ENCODE results near the gene CYP2F1. TPM values are rescaled to one million over a fixed set of nuclear protein-coding genes. Genes with fewer than 3 reads are reported as not detected.

Gene CYP2F1
- total RNA-seq, 1 experiment from 2014 or later = not detected

DNA sequence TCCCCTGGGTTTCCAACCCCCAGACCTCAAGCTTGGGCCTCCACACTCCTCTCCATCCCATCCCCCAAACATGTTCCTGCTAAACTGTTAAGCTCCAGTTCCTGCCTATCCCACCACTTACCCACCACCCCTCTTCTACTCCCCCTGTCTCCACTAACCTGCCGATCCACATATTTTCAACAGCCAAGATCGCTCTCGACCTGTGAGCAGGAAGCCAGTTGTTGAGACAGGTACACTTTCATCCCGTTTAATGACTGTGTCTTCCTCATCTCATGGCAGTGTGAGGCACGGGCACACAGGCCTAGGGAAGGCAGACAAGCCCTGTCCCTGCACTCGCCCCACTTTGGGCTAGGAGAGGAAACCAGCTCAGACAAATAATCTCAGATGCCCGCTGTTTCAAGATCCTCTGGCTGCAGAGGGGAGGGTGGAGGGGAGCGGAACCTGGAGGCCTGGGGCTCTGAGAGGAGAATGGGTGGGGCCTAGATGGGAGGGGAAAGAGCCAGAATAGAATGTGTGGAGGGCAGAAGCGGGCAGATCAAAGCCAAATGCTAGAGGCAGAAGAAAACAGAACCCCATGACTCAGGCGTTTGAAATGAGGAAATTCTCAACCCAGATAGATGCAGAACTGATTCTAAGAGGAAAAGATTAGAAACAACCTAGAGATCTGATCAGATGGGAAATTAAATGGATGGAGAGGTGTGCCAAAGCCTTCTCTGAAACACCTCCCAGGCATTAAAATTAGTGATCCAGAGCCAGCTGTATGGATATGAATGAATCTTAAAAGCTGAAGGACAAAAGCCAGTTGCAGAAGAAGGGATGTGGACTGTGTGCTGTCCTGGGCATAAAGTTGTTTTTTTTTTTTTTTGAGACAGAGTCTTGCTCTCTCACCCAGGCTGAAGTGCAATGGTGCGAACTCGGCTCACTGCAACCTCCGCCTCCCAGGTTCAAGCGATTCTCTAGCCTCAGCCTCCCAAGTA, 61.9 kb downstream of the CYP2F1 start:
- DNase-seq (ENCODE audit: low read depth) = peak; percentile 93

Other genes starting within 250 kb of the CYP2F1 start
- not detected in 2 replicates for gene CYP2A7, start 232.2 kb upstream of the CYP2F1 start, total RNA-seq (2014; rRNA removed; shearing (Covaris generic))
- not detected in 2 replicates for gene CYP2B6, start 123.2 kb upstream of the CYP2F1 start, total RNA-seq (2014; rRNA removed; shearing (Covaris generic))
- gene CYP2A13, start 26.0 kb upstream of the CYP2F1 start, total RNA-seq (2014; rRNA removed; shearing (Covaris generic)) = not detected in 2 replicates
- gene CYP2S1, start 78.8 kb downstream of the CYP2F1 start, total RNA-seq (2014; rRNA removed; shearing (Covaris generic)) = 4.4 and 10.3 TPM in 2 replicates
- gene AXL, start 104.8 kb downstream of the CYP2F1 start, total RNA-seq (2014; rRNA removed; shearing (Covaris generic)) = 140 and 156 TPM in 2 replicates
- gene HNRNPUL1, start 149.9 kb downstream of the CYP2F1 start, total RNA-seq (2014; rRNA removed; shearing (Covaris generic)) = 101 and 105 TPM in 2 replicates
- gene CCDC97, start 195.7 kb downstream of the CYP2F1 start, total RNA-seq (2014; rRNA removed; shearing (Covaris generic)) = 8.2 and 9.3 TPM in 2 replicates
- 15.2 and 18.1 TPM in 2 replicates for gene TGFB1, start 239.5 kb downstream of the CYP2F1 start, total RNA-seq (2014; rRNA removed; shearing (Covaris generic))
- gene B9D2, start 249.7 kb downstream of the CYP2F1 start, total RNA-seq (2014; rRNA removed; shearing (Covaris generic)) = 10.9 and 12.9 TPM in 2 replicates